ENCODE data around the gene GPR160.
"Not testable (repeated sequence)": the region's sequence is repeated elsewhere in the genome, so short reads cannot be mapped to it uniquely, and the experiment has no call there.

Gene GPR160

DNA sequence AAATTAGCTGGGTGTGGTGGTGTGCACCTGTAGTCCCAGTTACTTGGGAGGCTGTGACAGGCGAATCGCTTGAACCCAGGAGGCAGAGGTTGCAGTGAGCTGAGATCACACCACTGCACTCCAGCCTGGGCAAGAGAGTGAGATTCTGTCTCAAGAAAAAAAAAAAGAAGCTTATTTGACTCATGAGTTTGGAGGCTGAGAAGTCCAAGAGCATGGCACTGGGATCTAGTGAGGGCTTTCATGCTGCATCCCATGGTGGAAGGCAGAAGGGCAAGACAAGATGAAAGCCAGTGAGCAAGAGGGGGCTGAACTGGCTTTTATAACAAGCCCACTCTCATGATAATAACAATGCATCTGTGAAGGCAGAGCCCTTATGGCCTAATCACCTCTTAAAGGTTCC is 37.7 kb upstream of the GPR160 start:
- Histone ChIP-seq H3K4me1 (peaks cover 26 to 46% (median 32%) of the 10 kb centered on the region in 10 experiments), H3K4me3 (no peak overlapping the region), H3K4me2 (no peak overlapping the region), H3K27ac (no peak overlapping the region), H3K36me3 (peaks cover 17 to 43% (median 24%) of the 10 kb centered on the region in 11 experiments; a peak in 21 of 22 replicates), H3K27me3 (no peaks in the 10 kb centered on the region), H3K9ac (no peak overlapping the region), H4K20me1 (no peaks in the 10 kb centered on the region; a peak in 1 of 22 replicates), H3K9me3 (replicated peaks in 1 of 11) (peaks cover 0 to 9% (median 0%) of the 10 kb centered on the region in 11 experiments; a peak in 2 of 22 replicates)
- TF ChIP-seq Cebpa-rat (IDR thresholded peaks at IDR 0.05): no peak

DNA sequence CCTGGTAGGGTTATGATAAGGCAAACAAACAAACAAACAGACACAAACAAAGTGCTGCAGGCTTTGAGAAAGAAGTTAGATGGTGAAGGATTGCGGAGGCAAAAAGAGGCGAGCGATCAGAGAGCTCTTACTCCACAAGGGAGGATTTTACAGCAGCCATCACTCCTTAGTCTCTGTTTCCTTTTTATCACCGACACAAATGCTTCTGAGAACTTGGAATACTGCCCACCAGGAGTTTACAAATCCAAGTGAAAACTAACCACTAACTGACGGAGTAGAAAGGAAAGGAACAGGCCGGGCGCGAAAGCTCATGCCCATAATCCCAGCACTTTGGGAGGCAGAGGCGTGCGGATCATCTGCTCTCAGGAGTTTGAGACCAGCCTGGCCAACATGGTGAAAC is 35.6 kb upstream of the GPR160 start:
- no peaks in the 10 kb centered on the region for H4K20me1 ChIP-seq
- H3K4me1 ChIP-seq: peaks cover 40 to 65% (median 50%) of the 10 kb centered on the region in 10 experiments
- peak overlapping the region; percentile 51 to 80 (median 65) for H3K4me2 ChIP-seq
- H3K27me3 ChIP-seq: no peaks in the 10 kb centered on the region
- TF ChIP-seq Cebpa-rat (IDR thresholded peaks at IDR 0.05): no peak
- peak overlapping the region in 7 of 11 experiments; percentile 30 to 66 (median 55); a peak in 11 of 22 replicates for H3K9ac ChIP-seq
- H3K9me3 ChIP-seq (replicated peaks in 1 of 11): peaks cover 0 to 9% (median 0%) of the 10 kb centered on the region in 11 experiments; a peak in 2 of 22 replicates
- peaks cover 0 to 22% (median 7%) of the 10 kb centered on the region in 11 experiments; a peak in 6 of 22 replicates for H3K36me3 ChIP-seq
- H3K27ac ChIP-seq: peak overlapping the region in 10 of 11 experiments; percentile 8 to 83 (median 73); a peak in 18 of 22 replicates
- H3K4me3 ChIP-seq: peak overlapping the region in 1 of 10 experiments; percentile 25; a peak in 1 of 20 replicates

- no peak for TF ChIP-seq Cebpa-rat (IDR thresholded peaks at IDR 0.05)
- H3K4me2 ChIP-seq: peak overlapping the region; percentile 51 to 80 (median 65)
- H3K4me3 ChIP-seq: 0 out of 20 replicates have a peak overlapping the region, but pooled peaks of 1 of the 10 experiments have one; percentile 8
These were observed 34.9 kb upstream of the GPR160 start for GRCh38 chr3:170002879-170003278.

DNA sequence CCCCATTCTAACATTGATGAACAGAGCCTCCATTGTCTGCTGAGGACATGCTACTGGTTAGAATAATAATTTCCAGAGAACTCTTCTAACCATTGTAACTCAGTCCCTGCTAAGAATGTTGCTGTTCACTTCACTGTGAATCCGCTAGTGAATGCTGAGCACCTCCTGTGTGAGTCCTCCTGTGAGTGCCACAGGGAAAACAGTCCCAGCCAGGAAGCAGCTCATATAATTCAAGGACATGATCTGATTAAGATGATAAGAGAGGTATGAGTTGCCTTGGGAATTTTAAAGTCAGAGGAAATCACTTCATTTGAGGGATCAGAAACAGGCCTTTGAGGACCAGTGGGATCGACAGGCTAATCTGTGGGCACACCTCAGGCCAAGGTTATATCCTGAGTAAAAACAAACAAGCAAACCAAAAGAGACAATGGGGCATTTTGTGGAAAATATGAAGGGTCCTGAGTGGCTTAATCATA is 33.9 kb upstream of the GPR160 start:
- Histone ChIP-seq H3K4me3 (no peak overlapping the region), H3K27ac (peak overlapping the region in 10 of 11 experiments; percentile 25 to 83 (median 73); a peak in 16 of 22 replicates), H3K36me3 (peaks cover 0 to 11% (median 3%) of the 10 kb centered on the region in 11 experiments; a peak in 4 of 22 replicates), H3K27me3 (no peaks in the 10 kb centered on the region), H3K9ac (peak overlapping the region in 1 of 11 experiments; percentile 66; a peak in 1 of 22 replicates), H4K20me1 (no peaks in the 10 kb centered on the region), H3K4me1 (peaks cover 42 to 73% (median 54%) of the 10 kb centered on the region in 10 experiments), H3K4me2 (peak overlapping the region; percentile 51 to 80 (median 65); a peak in 20 of 22 replicates), H3K9me3 (replicated peaks in 1 of 11) (peaks cover 0 to 9% (median 0%) of the 10 kb centered on the region in 11 experiments; a peak in 2 of 22 replicates)
- TF ChIP-seq Cebpa-rat (IDR thresholded peaks at IDR 0.05): no peak

More at GRCh38 chr3:170002879-170003278, 34.9 kb upstream of the GPR160 start:
- H4K20me1 ChIP-seq: no peaks in the 10 kb centered on the region
- peaks cover 0 to 17% (median 6%) of the 10 kb centered on the region in 11 experiments; a peak in 6 of 22 replicates for H3K36me3 ChIP-seq
- H3K9me3 ChIP-seq (replicated peaks in 1 of 11): peaks cover 0 to 9% (median 0%) of the 10 kb centered on the region in 11 experiments; a peak in 2 of 22 replicates
- H3K27me3 ChIP-seq: no peaks in the 10 kb centered on the region
- peaks cover 44 to 71% (median 55%) of the 10 kb centered on the region in 10 experiments for H3K4me1 ChIP-seq
- H3K27ac ChIP-seq: peak overlapping the region in 10 of 11 experiments; percentile 25 to 83 (median 73); a peak in 19 of 22 replicates
- H3K9ac ChIP-seq: peak overlapping the region in 7 of 11 experiments; percentile 30 to 66 (median 55); a peak in 12 of 22 replicates

DNA sequence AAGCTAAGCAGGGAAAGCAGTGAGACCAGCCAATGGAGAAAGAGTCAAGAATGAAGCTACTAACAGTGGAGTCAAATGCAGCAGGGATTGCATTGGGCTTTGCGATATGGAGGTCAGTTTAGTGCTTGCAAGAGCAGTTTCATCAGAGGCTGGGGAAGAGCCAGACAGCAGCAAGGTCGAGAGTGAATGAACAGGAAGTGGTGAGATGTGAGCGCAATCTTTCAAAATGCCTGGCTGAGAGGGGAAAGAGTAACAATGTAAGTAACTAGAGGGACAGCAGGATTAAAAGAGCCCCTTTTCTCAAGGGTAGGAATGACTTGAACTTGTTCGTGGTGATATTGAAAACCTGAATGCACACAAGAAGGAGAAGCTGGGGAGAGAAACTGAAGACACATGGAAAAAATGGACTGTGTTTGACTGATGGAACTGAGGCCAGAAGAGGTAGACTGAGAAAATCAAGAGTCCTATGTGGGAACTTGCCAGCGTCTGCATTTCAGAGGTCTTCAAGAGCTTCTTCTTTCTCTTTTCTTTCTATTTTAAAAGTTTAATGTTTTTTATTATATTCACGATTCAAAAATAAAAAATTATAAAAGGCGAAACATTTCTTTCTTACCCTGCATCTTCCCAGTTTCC is 30.6 kb upstream of the GPR160 start:
- H3K27me3 ChIP-seq: no peaks in the 10 kb centered on the region
- H3K27ac ChIP-seq: peak overlapping the region in 10 of 11 experiments; percentile 31 to 85 (median 68); a peak in 19 of 22 replicates
- H3K4me1 ChIP-seq: peaks cover 30 to 60% (median 44%) of the 10 kb centered on the region in 10 experiments
- H3K9ac ChIP-seq: peak overlapping the region in 7 of 11 experiments; percentile 19 to 68 (median 62); a peak in 13 of 22 replicates
- H3K9me3 ChIP-seq (replicated peaks in 1 of 11): no peaks in the 10 kb centered on the region
- H3K36me3 ChIP-seq: no peaks in the 10 kb centered on the region
- TF ChIP-seq Cebpa-rat (IDR thresholded peaks at IDR 0.05): peak in 9 of 11 experiments; percentile 69 to 90 (median 85); a peak in 16 of 22 replicates
- H4K20me1 ChIP-seq: no peaks in the 10 kb centered on the region
- H3K4me3 ChIP-seq: peak overlapping the region in 1 of 10 experiments; percentile 32; a peak in 2 of 20 replicates
- peak overlapping the region; percentile 35 to 80 (median 57) for H3K4me2 ChIP-seq

- Histone ChIP-seq H3K4me1 (peaks cover 12 to 26% (median 22%) of the 10 kb centered on the region in 10 experiments), H3K9ac (no peak overlapping the region), H3K4me2 (no peak overlapping the region), H3K27ac (no peak overlapping the region), H3K36me3 (no peaks in the 10 kb centered on the region), H3K27me3 (no peaks in the 10 kb centered on the region), H3K9me3 (replicated peaks in 1 of 11) (no peaks in the 10 kb centered on the region), H4K20me1 (no peaks in the 10 kb centered on the region), H3K4me3 (no peak overlapping the region)
- no peak for TF ChIP-seq Cebpa-rat (IDR thresholded peaks at IDR 0.05)
These were observed 27.3 kb upstream of the GPR160 start for GRCh38 chr3:170010498-170010897.

DNA sequence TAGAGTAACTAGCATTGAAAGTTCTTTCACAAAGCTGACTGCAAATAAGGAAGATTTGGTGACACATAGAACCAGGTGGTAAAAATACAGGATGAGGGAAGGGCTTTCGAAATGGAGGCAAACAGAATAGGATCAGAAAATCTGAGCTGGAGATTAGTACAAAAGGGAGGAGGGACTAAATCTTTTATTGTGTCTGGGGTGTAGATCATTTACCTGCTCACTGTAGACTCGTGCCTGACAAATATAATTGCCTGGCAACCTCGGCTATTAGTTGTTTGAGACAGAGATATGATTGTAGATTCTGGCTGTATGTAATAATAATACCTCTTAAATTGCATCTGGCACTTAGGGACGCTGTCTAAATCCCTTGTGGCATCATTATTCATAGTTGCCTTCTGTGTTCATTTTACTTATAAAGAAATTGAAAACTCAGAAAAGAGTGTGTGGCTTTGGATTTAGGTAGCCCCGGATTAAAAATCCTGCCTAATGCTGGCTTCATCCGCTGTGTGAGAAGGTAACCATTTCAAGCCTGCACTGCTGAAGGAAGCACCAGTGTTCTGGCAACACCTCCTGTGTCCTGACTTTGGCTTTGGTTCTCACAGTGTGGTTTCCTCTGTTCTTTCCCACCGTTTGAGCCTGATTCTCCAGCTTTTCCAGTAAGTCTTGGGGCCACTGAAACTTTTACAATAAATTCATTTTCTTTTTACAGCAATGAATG is 25.0 kb upstream of the GPR160 start:
- H4K20me1 ChIP-seq: no peaks in the 10 kb centered on the region
- H3K4me2 ChIP-seq: no peak overlapping the region
- peaks cover 0 to 3% (median 0%) of the 10 kb centered on the region in 10 experiments; a peak in 4 of 20 replicates for H3K4me1 ChIP-seq
- no peak for TF ChIP-seq Cebpa-rat (IDR thresholded peaks at IDR 0.05)
- no peak overlapping the region for H3K27ac ChIP-seq
- H3K9me3 ChIP-seq (replicated peaks in 1 of 11): no peaks in the 10 kb centered on the region
- H3K36me3 ChIP-seq: no peaks in the 10 kb centered on the region
- no peak overlapping the region for H3K4me3 ChIP-seq
- no peak overlapping the region for H3K9ac ChIP-seq
- no peaks in the 10 kb centered on the region for H3K27me3 ChIP-seq

DNA sequence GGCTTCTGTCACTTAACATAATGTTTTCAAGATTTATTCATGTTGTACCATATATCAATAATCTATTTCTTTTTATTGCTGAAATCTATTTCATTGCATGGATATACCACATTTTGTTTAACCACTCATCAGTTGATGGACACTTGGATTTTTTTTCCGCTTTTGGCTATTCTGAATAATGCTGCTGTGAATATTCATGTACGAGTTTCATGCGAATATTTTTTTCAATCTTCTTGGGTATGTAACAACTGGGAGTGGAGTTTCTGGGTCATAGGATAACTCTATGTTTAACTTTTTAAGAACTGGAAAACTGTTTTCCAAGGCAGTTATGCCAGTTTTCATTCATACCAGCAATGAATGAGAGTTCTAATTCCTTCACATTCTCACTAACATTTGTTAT is 21.7 kb upstream of the GPR160 start:
- Histone ChIP-seq H3K36me3 (no peaks in the 10 kb centered on the region), H3K4me3 (no peak overlapping the region), H3K27me3 (no peaks in the 10 kb centered on the region), H3K4me1 (no peaks in the 10 kb centered on the region; a peak in 1 of 20 replicates), H4K20me1 (no peaks in the 10 kb centered on the region), H3K9me3 (replicated peaks in 1 of 11) (no peaks in the 10 kb centered on the region), H3K9ac (no peak overlapping the region), H3K4me2 (no peak overlapping the region), H3K27ac (no peak overlapping the region)
- no peak for TF ChIP-seq Cebpa-rat (IDR thresholded peaks at IDR 0.05)

GRCh38 chr3:170019306-170019705 is 18.5 kb upstream of the GPR160 start:
- not testable (repeated sequence) for H4K20me1 ChIP-seq; H3K9ac ChIP-seq; H3K9me3 ChIP-seq (replicated peaks in 1 of 11); H3K4me1 ChIP-seq; H3K27me3 ChIP-seq; H3K36me3 ChIP-seq; H3K27ac ChIP-seq; H3K4me2 ChIP-seq; H3K4me3 ChIP-seq
